ENCODE measurements around the gene CD93. TPM values are rescaled to one million over a fixed set of nuclear protein-coding genes. Genes with fewer than 3 reads are reported as not detected.

Gene CD93
- total and polyA plus RNA-seq, 2 donors (not counting 1 experiment from before 2014, with no cell fraction given): 0.01 TPM; not detected in 1

GRCh38 chr20:23087587-23088251 is 1.6 kb upstream of the CD93 start:
- H3K36me3 ChIP-seq (ENCODE audit: control insufficient read depth, insufficient read depth, low read length): no peaks in the 10 kb centered on the region
- H4K20me1 ChIP-seq (ENCODE audit: control insufficient read depth, extremely low read depth, insufficient read depth, low read length): no peaks in the 10 kb centered on the region
- TF ChIP-seq EZH2 (IDR thresholded peaks at IDR 0.05; ENCODE audit: low read length, missing control alignments) (no peak), CTCF (conservative IDR thresholded peaks at IDR 0.05 in 1 of 2, IDR thresholded peaks at IDR 0.05 in 1 of 2; ENCODE audit: low read depth in 1 of 2, low read length in 2 of 2) (no peak)
- no peak for DNase-seq (ENCODE audit: low read depth in 2 of 2)
- H3K9me3 ChIP-seq (ENCODE audit: control insufficient read depth, insufficient read depth, low read depth, low read length): no peaks in the 10 kb centered on the region
- no peaks in the 10 kb centered on the region for H3K27me3 ChIP-seq (ENCODE audit: control insufficient read depth, insufficient read depth, low read length)
- H3K9ac ChIP-seq (ENCODE audit: insufficient read depth, low read length): no peak overlapping the region
- no peak overlapping the region for H3K4me2 ChIP-seq (ENCODE audit: extremely low read depth, insufficient read depth, low read length)
- no peak overlapping the region for H3K27ac ChIP-seq (ENCODE audit: insufficient read depth, low read length)
- no peaks in the 10 kb centered on the region for H3K4me1 ChIP-seq (ENCODE audit: control insufficient read depth, extremely low read depth, insufficient read depth, low read length)
- H2AFZ ChIP-seq (ENCODE audit: low read length): no peak overlapping the region
- no peaks in the 10 kb centered on the region for H3K79me2 ChIP-seq (ENCODE audit: control insufficient read depth, insufficient read depth, low read length)
- H3K4me3 ChIP-seq (replicated peaks in 1 of 4; ENCODE audit: control extremely low read depth in 1 of 4, insufficient read depth in 1 of 4, low read depth in 3 of 4, low read length in 4 of 4): no peak overlapping the region

- no peak for DNase-seq (ENCODE audit: low read depth in 2 of 2)
- Histone ChIP-seq H3K79me2 (ENCODE audit: control insufficient read depth, insufficient read depth, low read length) (no peaks in the 10 kb centered on the region), H3K4me1 (ENCODE audit: control insufficient read depth, extremely low read depth, insufficient read depth, low read length) (no peaks in the 10 kb centered on the region), H3K4me2 (ENCODE audit: extremely low read depth, insufficient read depth, low read length) (no peak overlapping the region), H3K9ac (ENCODE audit: insufficient read depth, low read length) (no peak overlapping the region), H3K27ac (ENCODE audit: insufficient read depth, low read length) (no peak overlapping the region), H3K9me3 (ENCODE audit: control insufficient read depth, insufficient read depth, low read depth, low read length) (no peaks in the 10 kb centered on the region), H3K27me3 (ENCODE audit: control insufficient read depth, insufficient read depth, low read length) (no peaks in the 10 kb centered on the region), H4K20me1 (ENCODE audit: control insufficient read depth, extremely low read depth, insufficient read depth, low read length) (no peaks in the 10 kb centered on the region), H3K4me3 (replicated peaks in 1 of 4; ENCODE audit: control extremely low read depth in 1 of 4, insufficient read depth in 1 of 4, low read depth in 3 of 4, low read length in 4 of 4) (no peak overlapping the region), H3K36me3 (ENCODE audit: control insufficient read depth, insufficient read depth, low read length) (no peaks in the 10 kb centered on the region), H2AFZ (ENCODE audit: low read length) (no peak overlapping the region)
- TF ChIP-seq EZH2 (IDR thresholded peaks at IDR 0.05; ENCODE audit: low read length, missing control alignments) (no peak), CTCF (conservative IDR thresholded peaks at IDR 0.05 in 1 of 2, IDR thresholded peaks at IDR 0.05 in 1 of 2; ENCODE audit: low read depth in 1 of 2, low read length in 2 of 2) (no peak)
Observed at GRCh38 chr20:23086931-23087411, 847 bp upstream of the CD93 start.

GRCh38 chr20:23085436-23086055 is 578 bp downstream of the CD93 start:
- Histone ChIP-seq H4K20me1 (ENCODE audit: control insufficient read depth, extremely low read depth, insufficient read depth, low read length) (no peaks in the 10 kb centered on the region), H3K27ac (ENCODE audit: insufficient read depth, low read length) (no peak overlapping the region), H3K9ac (ENCODE audit: insufficient read depth, low read length) (no peak overlapping the region), H3K9me3 (ENCODE audit: control insufficient read depth, insufficient read depth, low read depth, low read length) (no peaks in the 10 kb centered on the region), H2AFZ (ENCODE audit: low read length) (no peak overlapping the region), H3K36me3 (ENCODE audit: control insufficient read depth, insufficient read depth, low read length) (no peaks in the 10 kb centered on the region), H3K4me3 (replicated peaks in 1 of 4; ENCODE audit: control extremely low read depth in 1 of 4, insufficient read depth in 1 of 4, low read depth in 3 of 4, low read length in 4 of 4) (no peak overlapping the region), H3K79me2 (ENCODE audit: control insufficient read depth, insufficient read depth, low read length) (no peaks in the 10 kb centered on the region), H3K27me3 (ENCODE audit: control insufficient read depth, insufficient read depth, low read length) (no peaks in the 10 kb centered on the region), H3K4me2 (ENCODE audit: extremely low read depth, insufficient read depth, low read length) (no peak overlapping the region), H3K4me1 (ENCODE audit: control insufficient read depth, extremely low read depth, insufficient read depth, low read length) (no peaks in the 10 kb centered on the region)
- DNase-seq (ENCODE audit: low read depth in 2 of 2): no peak
- no peak for TF ChIP-seq CTCF (conservative IDR thresholded peaks at IDR 0.05 in 1 of 2, IDR thresholded peaks at IDR 0.05 in 1 of 2; ENCODE audit: low read depth in 1 of 2, low read length in 2 of 2)
- TF ChIP-seq EZH2 (IDR thresholded peaks at IDR 0.05; ENCODE audit: low read length, missing control alignments): no peak
